ENCODE measurements around the gene KLHL29.

DNA sequence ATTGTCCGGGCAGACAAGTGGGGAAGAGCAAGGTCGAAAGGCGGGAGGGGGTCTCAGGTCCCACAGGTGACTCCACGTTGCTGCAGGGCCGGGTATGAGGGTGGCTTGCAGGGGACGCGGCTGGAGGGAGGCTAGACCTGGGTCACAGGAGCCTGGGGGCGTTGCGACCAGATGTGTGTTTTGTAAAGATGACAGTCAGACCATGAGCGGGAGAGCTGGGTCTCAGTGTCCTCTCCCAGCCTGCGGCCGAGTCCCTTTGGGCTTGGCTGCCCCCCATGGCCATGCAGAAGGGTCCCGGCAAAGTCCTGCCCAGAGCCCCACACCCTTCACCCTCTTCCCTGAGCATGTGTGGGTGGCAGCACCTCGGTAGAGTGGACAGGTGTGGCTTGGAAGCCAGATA lies 302.7 kb downstream of the KLHL29 start:
- TF ChIP-seq, protein P1, sequence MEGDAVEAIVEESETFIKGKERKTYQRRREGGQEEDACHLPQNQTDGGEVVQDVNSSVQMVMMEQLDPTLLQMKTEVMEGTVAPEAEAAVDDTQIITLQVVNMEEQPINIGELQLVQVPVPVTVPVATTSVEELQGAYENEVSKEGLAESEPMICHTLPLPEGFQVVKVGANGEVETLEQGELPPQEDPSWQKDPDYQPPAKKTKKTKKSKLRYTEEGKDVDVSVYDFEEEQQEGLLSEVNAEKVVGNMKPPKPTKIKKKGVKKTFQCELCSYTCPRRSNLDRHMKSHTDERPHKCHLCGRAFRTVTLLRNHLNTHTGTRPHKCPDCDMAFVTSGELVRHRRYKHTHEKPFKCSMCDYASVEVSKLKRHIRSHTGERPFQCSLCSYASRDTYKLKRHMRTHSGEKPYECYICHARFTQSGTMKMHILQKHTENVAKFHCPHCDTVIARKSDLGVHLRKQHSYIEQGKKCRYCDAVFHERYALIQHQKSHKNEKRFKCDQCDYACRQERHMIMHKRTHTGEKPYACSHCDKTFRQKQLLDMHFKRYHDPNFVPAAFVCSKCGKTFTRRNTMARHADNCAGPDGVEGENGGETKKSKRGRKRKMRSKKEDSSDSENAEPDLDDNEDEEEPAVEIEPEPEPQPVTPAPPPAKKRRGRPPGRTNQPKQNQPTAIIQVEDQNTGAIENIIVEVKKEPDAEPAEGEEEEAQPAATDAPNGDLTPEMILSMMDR (IDR thresholded peaks at IDR 0.05; ENCODE audit: low read length): no peak
- no peak for TF ChIP-seq EZH2phosphoT487 (IDR thresholded peaks at IDR 0.05; ENCODE audit: low read length)
- TF ChIP-seq EZH2 (optimal IDR thresholded peaks at IDR 0.05; ENCODE audit: low read depth, low read length): no peak
